ENCODE measurements around the gene HBM.
"Not testable (repeated sequence)": the region's sequence is repeated elsewhere in the genome, so short reads cannot be mapped to it uniquely, and the experiment has no call there.

DNA sequence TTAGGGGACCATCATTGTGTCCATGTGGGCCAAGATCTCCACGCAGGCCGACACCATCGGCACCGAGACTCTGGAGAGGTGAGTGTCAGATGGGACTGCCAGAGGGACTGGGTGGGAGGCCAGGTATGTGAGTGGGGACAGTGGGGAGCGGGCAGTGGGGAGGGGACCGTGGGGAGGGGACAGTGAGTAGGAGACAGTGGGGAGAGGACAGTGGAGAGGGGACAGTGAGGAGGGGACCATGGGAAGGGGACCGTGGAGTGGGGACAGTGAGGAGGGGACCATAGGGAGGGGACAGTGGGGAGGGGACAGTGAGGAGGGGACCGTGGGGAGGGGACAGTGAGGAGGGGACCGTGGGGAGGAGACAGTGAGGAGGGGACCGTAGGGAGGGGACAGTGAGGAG lies 2.6 kb upstream of the HBM start:
- TF ChIP-seq, protein P1, sequence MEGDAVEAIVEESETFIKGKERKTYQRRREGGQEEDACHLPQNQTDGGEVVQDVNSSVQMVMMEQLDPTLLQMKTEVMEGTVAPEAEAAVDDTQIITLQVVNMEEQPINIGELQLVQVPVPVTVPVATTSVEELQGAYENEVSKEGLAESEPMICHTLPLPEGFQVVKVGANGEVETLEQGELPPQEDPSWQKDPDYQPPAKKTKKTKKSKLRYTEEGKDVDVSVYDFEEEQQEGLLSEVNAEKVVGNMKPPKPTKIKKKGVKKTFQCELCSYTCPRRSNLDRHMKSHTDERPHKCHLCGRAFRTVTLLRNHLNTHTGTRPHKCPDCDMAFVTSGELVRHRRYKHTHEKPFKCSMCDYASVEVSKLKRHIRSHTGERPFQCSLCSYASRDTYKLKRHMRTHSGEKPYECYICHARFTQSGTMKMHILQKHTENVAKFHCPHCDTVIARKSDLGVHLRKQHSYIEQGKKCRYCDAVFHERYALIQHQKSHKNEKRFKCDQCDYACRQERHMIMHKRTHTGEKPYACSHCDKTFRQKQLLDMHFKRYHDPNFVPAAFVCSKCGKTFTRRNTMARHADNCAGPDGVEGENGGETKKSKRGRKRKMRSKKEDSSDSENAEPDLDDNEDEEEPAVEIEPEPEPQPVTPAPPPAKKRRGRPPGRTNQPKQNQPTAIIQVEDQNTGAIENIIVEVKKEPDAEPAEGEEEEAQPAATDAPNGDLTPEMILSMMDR (IDR thresholded peaks at IDR 0.05), result not testable (repeated sequence)
- TF ChIP-seq, protein P2, sequence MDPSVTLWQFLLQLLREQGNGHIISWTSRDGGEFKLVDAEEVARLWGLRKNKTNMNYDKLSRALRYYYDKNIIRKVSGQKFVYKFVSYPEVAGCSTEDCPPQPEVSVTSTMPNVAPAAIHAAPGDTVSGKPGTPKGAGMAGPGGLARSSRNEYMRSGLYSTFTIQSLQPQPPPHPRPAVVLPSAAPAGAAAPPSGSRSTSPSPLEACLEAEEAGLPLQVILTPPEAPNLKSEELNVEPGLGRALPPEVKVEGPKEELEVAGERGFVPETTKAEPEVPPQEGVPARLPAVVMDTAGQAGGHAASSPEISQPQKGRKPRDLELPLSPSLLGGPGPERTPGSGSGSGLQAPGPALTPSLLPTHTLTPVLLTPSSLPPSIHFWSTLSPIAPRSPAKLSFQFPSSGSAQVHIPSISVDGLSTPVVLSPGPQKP (IDR thresholded peaks at IDR 0.05; ENCODE audit: low read depth, low read length), result not testable (repeated sequence)
- TF ChIP-seq, protein P3, sequence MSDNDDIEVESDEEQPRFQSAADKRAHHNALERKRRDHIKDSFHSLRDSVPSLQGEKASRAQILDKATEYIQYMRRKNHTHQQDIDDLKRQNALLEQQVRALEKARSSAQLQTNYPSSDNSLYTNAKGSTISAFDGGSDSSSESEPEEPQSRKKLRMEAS (IDR thresholded peaks at IDR 0.05), result not testable (repeated sequence)
- not testable (repeated sequence) for TF ChIP-seq ZSCAN20 (CRISPR knock-in tag; IDR thresholded peaks at IDR 0.05); EHMT2 (IDR thresholded peaks at IDR 0.05; ENCODE audit: low read depth); ESRRA (IDR thresholded peaks at IDR 0.05; ENCODE audit: borderline replicate concordance, low read length); POLR2A (IDR thresholded peaks at IDR 0.05; ENCODE audit: low read length); EP300 (IDR thresholded peaks at IDR 0.05); RAD21 (conservative IDR thresholded peaks at IDR 0.05 in 1 of 2, IDR thresholded peaks at IDR 0.05 in 1 of 2); SMC3 (IDR thresholded peaks at IDR 0.05)
- TF ChIP-seq, protein P4, sequence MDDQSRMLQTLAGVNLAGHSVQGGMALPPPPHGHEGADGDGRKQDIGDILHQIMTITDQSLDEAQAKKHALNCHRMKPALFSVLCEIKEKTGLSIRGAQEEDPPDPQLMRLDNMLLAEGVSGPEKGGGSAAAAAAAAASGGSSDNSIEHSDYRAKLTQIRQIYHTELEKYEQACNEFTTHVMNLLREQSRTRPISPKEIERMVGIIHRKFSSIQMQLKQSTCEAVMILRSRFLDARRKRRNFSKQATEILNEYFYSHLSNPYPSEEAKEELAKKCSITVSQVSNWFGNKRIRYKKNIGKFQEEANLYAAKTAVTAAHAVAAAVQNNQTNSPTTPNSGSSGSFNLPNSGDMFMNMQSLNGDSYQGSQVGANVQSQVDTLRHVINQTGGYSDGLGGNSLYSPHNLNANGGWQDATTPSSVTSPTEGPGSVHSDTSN (IDR thresholded peaks at IDR 0.05), result not testable (repeated sequence)
- TF ChIP-seq, protein P5, sequence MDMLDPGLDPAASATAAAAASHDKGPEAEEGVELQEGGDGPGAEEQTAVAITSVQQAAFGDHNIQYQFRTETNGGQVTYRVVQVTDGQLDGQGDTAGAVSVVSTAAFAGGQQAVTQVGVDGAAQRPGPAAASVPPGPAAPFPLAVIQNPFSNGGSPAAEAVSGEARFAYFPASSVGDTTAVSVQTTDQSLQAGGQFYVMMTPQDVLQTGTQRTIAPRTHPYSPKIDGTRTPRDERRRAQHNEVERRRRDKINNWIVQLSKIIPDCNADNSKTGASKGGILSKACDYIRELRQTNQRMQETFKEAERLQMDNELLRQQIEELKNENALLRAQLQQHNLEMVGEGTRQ (IDR thresholded peaks at IDR 0.05), result not testable (repeated sequence)
- TF ChIP-seq, protein P6, sequence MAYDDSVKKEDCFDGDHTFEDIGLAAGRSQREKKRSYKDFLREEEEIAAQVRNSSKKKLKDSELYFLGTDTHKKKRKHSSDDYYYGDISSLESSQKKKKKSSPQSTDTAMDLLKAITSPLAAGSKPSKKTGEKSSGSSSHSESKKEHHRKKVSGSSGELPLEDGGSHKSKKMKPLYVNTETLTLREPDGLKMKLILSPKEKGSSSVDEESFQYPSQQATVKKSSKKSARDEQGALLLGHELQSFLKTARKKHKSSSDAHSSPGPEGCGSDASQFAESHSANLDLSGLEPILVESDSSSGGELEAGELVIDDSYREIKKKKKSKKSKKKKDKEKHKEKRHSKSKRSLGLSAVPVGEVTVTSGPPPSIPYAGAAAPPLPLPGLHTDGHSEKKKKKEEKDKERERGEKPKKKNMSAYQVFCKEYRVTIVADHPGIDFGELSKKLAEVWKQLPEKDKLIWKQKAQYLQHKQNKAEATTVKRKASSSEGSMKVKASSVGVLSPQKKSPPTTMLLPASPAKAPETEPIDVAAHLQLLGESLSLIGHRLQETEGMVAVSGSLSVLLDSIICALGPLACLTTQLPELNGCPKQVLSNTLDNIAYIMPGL (CRISPR knock-in tag; IDR thresholded peaks at IDR 0.05; ENCODE audit: borderline replicate concordance), result not testable (repeated sequence)

All from A549 (cell line).